Activated CD4-positive, alpha-beta T cell treated with anti-CD3 and anti-CD28 coated beads, Interleukin-2, amount 50 U/mL, for 24 hours (primary cell): ENCODE measurements around the gene RAB11FIP5.

Experiments
- DNase-seq, 2 donors: peaks; one replicate each; pipeline ENCODE4 v3.0.0-alpha.2; 2020; ENCODE audit warnings: low read depth in 1 of 2, low spot score in 1 of 2

Gene RAB11FIP5

GRCh38 chr2:73033766-73034381 lies 78.9 kb downstream of the RAB11FIP5 start:
- DNase-seq, result no peak

GRCh38 chr2:73033142-73033765 lies 79.5 kb downstream of the RAB11FIP5 start:
- DNase-seq, result no peak

DNA sequence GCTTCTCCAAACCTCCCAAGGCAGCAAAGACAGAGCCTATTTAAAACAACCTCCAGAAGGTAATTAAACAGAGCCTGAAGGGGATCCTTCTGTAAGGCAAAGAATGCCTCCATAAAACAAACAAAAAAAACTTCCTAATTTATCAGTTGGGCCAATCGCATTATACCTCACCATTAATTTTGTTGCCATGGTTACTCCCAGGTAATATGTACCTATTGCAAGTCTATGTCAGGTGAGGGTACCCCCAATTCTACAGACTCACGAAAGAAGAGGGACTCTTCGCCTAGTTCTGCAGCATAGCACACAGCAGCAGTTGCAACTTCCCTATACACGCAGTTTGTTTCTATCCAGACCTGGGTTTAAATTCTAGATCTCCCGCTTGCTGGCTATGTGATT lies 80.0 kb downstream of the RAB11FIP5 start:
- DNase-seq, result no peak

DNA sequence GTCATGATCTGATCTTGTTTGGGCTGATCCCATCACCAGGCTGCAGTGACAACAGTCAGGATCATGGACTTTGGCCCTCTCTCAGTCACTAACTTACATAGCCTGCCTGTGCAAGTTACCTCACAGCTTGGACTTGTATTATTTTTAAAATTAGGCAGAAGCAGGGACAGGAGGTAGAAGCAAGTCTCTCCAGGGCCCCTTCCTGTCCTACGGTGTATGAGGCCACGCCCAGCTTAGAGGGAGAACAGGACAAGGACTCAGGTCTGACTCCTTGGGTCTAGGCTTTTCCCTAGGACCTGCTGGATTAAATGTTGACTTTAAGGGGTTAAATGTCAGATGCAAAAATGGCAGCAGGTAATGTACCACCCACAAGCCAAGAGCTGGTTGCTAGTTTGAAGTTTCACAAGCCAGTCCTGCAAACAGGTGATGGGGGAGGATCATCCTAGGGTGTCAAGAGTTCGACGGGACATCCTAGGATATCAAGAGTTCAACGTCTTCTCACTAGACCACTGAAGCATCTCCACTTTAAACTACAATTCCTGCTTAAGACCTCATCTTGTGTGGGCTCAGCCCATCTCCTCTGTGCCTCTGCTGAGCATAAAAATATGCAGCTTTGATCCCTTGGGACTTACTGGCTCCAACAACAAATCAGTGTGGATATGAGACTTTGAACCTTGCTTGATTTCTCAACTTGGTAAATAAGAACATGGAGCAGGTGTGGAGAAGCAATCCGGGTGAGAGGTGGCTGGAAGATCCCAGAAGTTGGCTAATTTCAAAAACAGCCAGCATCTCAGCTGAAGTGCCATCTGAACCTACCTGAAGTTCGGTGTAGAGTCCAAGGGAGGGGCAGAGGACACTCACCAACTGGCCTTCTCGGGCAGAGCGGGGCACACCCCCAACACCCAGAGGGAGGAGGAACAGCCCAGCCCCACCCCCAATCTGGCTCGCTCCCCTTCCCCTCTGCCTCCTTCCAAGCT lies 80.7 kb downstream of the RAB11FIP5 start:
- no peak for DNase-seq

DNA sequence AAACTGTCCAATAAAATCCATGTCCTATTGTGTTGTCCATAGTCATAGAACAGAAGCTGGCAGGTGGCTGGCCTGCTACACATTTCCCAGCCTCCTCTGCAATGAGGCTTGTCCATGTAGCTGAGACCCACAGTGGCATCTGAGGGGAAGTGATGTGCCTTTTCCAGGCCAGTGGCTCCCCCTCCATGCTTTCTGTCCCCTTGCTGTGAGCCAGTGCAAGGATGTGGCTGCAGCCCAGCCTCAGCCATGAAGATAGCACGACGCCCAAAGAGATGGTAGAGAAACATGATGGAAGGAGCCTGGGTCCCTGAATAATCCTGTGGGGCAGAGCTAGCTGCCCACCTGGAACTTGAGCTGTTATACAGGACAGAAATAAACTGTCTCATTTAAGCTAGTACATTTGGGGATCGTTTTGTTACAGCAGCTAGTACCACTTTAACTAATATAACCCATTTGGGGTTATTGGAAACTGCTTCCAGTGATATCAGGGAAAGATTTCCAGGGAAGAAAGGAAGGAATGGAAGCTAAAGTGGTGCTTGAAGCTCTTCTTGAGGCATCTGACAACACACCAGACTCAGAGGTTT lies 81.6 kb downstream of the RAB11FIP5 start:
- DNase-seq, result no peak

GRCh38 chr2:73028841-73029240 lies 83.9 kb downstream of the RAB11FIP5 start:
- DNase-seq, result no peak

- DNase-seq, result no peak
Measured at GRCh38 chr2:73027340-73027739, 85.4 kb downstream of the RAB11FIP5 start.

- no peak for DNase-seq
Measured at GRCh38 chr2:73023497-73023896, 89.3 kb downstream of the RAB11FIP5 start.
